GM19193 (cell line): ENCODE results near the gene STT3A.

Experiments
- POLR2A ChIP-seq: IDR thresholded peaks from 4 replicates; pipeline ENCODE4 v1.6.1; 2011; ENCODE audit not compliant: insufficient read depth, insufficient read length; ENCODE audit errors: extremely low read depth

Gene STT3A

GRCh38 chr11:125592305-125593113 is at the start of gene STT3A:
STT3A (plus strand) TSS chr11:125592852; CDS start chr11:125595916, 3,064 bp downstream.
- TF ChIP-seq POLR2A: peak; percentile 64

DNA sequence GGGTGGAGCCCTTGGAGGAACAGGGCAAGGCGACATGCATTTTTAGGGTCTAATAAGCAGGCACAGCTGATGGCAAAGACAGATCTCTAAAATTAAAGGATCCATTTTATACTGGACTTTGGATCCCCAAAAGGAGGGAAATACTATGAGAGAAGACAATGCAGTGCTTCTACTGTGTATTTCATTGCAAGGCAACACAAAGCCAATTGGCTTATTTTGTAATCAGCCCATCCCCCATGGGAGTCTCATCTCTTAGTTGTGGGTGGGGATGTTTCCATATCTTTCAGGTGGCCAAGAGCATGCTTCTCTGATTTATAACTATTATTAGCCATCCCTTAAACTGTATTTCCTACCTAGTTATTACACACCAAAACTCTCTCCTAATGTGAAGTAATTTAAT is 41.9 kb upstream of the STT3A start:
- TF ChIP-seq POLR2A: no peak

DNA sequence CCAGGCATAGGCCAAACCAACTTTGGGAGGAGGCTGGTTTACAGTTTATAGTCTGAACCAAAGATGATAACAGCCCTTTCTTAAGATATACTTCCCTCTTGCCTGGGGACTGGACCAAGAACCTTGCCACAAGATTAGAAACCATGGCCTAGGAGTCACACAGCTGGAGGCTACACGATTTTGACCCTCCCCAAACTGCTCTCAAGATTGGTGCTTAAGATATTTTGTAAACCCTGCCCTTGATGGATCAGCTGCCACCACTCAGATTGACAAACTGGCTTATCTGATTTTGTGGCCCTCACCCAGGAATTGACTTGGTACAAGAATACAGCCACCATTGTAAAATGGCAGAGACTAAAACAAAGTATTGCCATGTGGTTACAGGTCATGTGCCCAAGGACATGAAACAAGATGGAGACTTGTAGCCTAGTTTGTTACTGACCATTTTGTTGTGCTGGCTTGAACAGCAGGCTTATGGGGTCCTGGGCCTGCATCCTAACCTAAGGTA is 40.8 kb upstream of the STT3A start:
- no peak for TF ChIP-seq POLR2A

DNA sequence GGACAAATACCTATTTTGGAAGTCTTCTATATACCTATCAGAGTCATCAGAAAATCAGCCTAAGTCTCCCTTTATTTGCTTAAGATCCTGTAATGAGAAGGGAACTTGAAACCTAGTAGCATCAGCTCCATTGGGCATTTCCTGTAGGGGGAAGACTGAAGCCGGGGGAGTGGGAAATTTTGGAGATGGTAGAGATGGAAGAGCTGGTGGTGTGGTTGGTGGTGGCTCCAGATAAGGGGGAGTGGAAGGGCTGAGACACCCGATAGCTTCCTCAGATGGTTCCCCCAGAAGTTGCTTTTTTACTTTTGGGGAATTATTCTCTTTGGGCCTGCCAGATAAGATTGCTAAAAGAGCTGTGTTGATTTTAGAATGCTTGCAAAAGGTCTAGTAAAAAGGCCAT is 39.7 kb upstream of the STT3A start:
- TF ChIP-seq POLR2A: no peak

DNA sequence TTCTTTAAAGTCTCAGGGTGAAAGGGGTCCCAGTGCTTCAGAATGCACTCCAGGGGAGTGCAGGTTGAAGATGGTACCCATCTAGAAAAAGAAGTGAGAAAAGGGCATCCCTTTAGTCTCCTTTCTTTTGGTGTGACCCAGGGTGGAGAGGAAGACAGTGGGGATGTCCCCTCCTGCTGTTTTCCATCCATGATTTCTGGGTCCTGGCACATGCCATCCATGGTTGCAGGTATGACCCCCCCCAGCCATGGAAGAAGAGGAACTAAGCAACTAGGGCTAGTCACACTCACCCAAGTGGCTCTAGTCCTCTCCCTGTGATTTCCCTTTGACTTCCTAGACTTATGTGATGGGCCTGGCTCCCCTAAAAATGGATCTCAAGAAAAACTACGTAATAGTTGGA is 39.3 kb upstream of the STT3A start:
- TF ChIP-seq POLR2A: no peak

DNA sequence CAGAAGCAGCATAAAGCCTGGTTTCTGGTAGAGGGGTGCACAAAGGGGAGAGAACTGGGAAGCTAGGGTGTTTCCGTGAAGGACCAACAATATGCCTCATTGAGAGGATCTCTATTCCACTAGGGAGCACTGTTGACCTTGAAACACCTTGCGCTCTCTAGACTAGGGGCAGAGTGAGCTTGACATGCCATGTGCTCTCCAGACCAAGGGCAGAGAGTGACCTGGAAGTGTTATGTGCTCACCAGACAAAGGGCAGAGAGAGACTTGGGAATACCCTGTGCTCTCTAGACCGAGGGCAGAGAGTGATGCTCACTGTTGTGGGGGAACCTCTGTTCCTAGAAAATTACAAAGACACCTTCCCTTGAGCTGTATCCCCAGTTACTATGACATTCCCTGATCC is 38.6 kb upstream of the STT3A start:
- no peak for TF ChIP-seq POLR2A

GRCh38 chr11:125559888-125560287 is 32.8 kb upstream of the STT3A start:
- TF ChIP-seq POLR2A: no peak

- no peak for TF ChIP-seq POLR2A
Observed at GRCh38 chr11:125561924-125562323, 30.7 kb upstream of the STT3A start.

DNA sequence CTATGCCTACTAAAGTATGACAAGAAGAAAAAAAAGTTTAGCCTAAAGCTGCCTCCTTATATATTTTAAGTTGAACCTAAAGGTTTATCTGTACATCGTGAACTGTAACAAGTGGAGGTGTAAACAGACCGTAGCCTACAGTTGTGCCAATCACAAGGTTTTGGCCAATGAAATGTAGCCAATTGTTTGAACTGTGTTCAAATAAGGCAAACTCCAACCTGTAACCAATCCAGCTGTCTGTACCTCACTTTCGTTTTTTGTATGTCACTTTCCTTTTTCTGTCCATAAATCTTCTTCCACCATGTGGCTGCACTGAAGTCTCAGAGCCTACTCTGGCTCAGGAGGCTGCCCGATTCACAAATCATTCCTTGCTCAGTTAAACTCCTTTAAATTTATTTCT is 30.2 kb upstream of the STT3A start:
- TF ChIP-seq POLR2A: no peak

DNA sequence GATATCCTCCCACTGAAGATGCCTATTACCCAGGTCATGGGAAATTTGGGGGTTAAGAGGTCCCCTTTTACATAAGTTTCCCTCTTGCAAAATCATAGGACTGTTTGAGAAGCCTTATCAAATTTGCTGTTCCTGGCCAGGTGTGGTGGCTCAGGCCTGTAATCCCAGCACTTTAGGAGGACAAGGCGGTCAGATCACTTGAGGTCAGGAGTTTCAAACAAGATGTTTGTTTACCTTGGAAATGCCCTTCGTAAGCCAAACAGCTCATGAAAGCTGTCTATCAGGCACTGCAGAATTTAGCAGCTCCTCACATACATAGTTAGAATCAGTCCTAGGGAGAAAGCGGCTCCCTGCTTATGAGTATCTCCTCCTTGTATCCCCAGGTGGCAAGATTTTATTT is 28.3 kb upstream of the STT3A start:
- no peak for TF ChIP-seq POLR2A

- no peak for TF ChIP-seq POLR2A
Observed at GRCh38 chr11:125566235-125566634, 26.4 kb upstream of the STT3A start.

DNA sequence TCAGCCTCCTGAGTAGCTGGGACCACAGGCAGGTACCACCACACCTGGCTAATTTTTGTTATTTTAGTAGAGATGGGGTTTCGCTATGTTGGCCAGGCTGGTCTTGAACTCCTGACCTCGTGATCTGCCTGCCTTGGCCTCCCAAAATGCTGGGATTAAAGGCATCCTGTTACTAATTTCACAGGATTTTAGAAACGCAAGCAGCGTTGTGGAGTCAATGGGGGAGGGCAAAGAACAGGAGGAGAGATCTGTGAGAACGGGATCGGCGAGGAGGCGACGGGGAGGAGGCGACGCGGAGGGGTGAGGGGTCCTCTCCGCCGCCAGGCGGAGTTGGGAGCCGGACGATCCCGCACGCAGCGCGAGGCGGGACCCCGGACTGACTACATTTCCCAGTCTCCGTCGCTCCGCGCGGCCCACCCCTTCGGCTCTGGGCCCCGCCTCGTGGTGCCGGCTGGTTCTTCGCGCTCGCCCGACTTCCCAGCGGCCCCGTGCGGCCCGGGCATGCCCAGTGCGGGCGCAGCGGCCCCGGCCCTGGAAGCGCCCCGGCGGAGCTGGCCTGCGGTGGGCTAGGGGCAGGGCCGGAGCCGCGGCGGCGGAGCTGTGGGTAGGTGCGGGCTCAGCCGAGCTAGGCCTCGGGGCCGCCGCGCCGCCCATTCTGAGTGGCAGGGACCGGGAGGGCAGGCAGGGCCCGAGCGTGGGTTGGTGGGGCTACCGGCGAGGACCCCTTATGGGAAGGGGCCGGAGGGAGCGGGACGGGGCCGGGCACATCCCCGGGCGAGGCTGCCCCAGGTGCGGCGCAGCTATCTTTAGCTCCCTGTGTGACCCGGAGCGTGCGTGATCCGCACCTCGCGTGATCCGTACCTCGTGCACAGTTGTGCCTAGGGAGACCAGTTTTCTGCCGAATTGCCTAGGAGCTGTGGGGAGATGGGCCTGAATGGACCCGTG is 23.4 kb upstream of the STT3A start, which contains the start of gene EI24:
TSS of gene EI24 (plus strand) at position 508 of the 945 bp plus-strand sequence. CDS start 3,051 bp downstream, outside the sequence.
- TF ChIP-seq POLR2A: peak; percentile 86

GRCh38 chr11:125569915-125570621 is 22.6 kb upstream of the STT3A start:
- no peak for TF ChIP-seq POLR2A

GRCh38 chr11:125570952-125571351 is 21.7 kb upstream of the STT3A start:
- no peak for TF ChIP-seq POLR2A

DNA sequence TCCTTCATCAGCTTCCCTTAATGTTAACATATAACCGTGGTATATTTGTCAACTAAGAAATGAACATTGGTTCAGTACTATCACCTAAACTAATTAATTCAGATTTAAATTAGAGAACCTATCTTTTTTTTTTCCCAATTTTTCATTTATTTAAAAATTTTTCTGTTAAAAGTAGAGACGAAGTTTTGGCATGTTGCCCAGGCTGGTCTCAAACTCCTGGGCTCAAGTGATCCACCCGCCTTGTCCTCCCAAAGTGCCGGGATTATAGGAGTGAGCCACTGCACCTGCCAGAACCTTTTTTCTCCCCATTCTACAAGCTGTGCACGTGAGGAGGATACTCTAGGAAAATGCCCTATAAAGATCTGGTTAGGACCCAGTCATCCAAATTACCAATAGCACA is 19.7 kb upstream of the STT3A start:
- no peak for TF ChIP-seq POLR2A
